OCI-LY3 (cell line): ENCODE measurements around the gene CLDN15.
"Not testable (repeated sequence)": the region's sequence is repeated elsewhere in the genome, so short reads cannot be mapped to it uniquely, and the experiment has no call there.

ENCODE experiments used
- H2AFZ ChIP-seq: fragments of 200-600, 300-600 bp; shearing (Covaris generic); 2 replicates; pipeline ENCODE4 v1.6.0; 2014; ENCODE audit warnings: antibody characterized with exemption, low read depth, low read length
- H3K27ac ChIP-seq: fragments of 200-600, 300-600 bp; sonication (generic); 2 replicates; pipeline ENCODE4 v1.5.1; 2014; ENCODE audit warnings: mild to moderate bottlenecking, low read length, moderate library complexity, mixed read lengths
- H3K27me3 ChIP-seq: fragments of 200-600, 300-600 bp; sonication (generic); 2 replicates; pipeline ENCODE4 v1.6.1; 2014; ENCODE audit warnings: low read depth, low read length, mixed read lengths
- H3K36me3 ChIP-seq: fragments of 200-600, 300-600 bp; sonication (generic); replicated peaks from 2 replicates; pipeline ENCODE3; 2014; ENCODE audit warnings: low read depth, low read length, mixed read lengths
- H3K4me1 ChIP-seq: fragments of 300-600, 200-600 bp; sonication (generic); 2 replicates; pipeline ENCODE4 v1.6.1; 2014; ENCODE audit warnings: low read length, mixed read lengths
- H3K4me2 ChIP-seq: fragments of 200-600, 300-600 bp; sonication (generic); 2 replicates; pipeline ENCODE4 v1.6.1; 2014; ENCODE audit warnings: low read length, mixed read lengths
- H3K4me3 ChIP-seq: fragments of 300-600, 200-600 bp; sonication (generic); 2 replicates; pipeline ENCODE4 v1.5.1; 2014; ENCODE audit warnings: antibody characterized with exemption, mild to moderate bottlenecking, low read length, moderate library complexity
- H3K79me2 ChIP-seq: fragments of 300-600, 200-600 bp; shearing (Covaris generic); 2 replicates; pipeline ENCODE4 v1.6.1; 2014; ENCODE audit warnings: mild to moderate bottlenecking, low read length, mixed read lengths
- H3K9ac ChIP-seq: fragments of 300-600, 200-600 bp; shearing (Covaris generic); 2 replicates; pipeline ENCODE4 v1.6.0; 2014; ENCODE audit warnings: mild to moderate bottlenecking, low read length, moderate library complexity
- H3K9me3 ChIP-seq: fragments of 200-600, 300-600 bp; shearing (Covaris generic); 2 replicates; pipeline ENCODE4 v1.6.1; 2014; ENCODE audit warnings: low read length, mixed read lengths; ENCODE audit not compliant: insufficient read depth
- H4K20me1 ChIP-seq: fragments of 200-600, 300-600 bp; sonication (generic); 2 replicates; pipeline ENCODE4 v1.6.1; 2016; ENCODE audit warnings: low read length, mixed read lengths; ENCODE audit not compliant: insufficient read depth
- EZH2phosphoT487 ChIP-seq: fragments of 200-600 bp; shearing (Covaris generic); IDR thresholded peaks from 2 replicates; pipeline ENCODE4 v1.6.1; 2018; ENCODE audit warnings: antibody characterized with exemption, mixed run types, low read depth
- TF ChIP-seq, protein P1 (sequence below): fragments of 200-600, 300-600 bp; sonication (generic); IDR thresholded peaks from 2 replicates; pipeline ENCODE4 v1.5.1; 2014; ENCODE audit warnings: antibody characterized with exemption, low read length, low read depth

The CLDN15 gene, protein sequence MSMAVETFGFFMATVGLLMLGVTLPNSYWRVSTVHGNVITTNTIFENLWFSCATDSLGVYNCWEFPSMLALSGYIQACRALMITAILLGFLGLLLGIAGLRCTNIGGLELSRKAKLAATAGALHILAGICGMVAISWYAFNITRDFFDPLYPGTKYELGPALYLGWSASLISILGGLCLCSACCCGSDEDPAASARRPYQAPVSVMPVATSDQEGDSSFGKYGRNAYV

GRCh38 chr7:101237206-101238067, at the start of gene CLDN15:
Gene CLDN15, minus strand, starts transcription at chr7:101237802. Its CDS starts 221 bp downstream, at chr7:101237581.
- Histone ChIP-seq H3K4me2 (no peak within 1 kb of the TSS), H3K4me1 (no peaks in the 10 kb centered on the region), H3K9ac (no peak within 1 kb of the TSS), H4K20me1 (no peaks in the 10 kb centered on the region), H3K27ac (no peak within 1 kb of the TSS), H2AFZ (no peak within 1 kb of the TSS), H3K9me3 (no peaks in the 10 kb centered on the region), H3K4me3 (no peak within 1 kb of the TSS), H3K27me3 (no peaks in the 10 kb centered on the region), H3K36me3 (no peaks in the 10 kb centered on the region), H3K79me2 (peaks cover 9% of the 10 kb centered on the region; the same call in 1 of the 2 replicates)
- no peak for TF ChIP-seq EZH2phosphoT487
- TF ChIP-seq, protein P1, sequence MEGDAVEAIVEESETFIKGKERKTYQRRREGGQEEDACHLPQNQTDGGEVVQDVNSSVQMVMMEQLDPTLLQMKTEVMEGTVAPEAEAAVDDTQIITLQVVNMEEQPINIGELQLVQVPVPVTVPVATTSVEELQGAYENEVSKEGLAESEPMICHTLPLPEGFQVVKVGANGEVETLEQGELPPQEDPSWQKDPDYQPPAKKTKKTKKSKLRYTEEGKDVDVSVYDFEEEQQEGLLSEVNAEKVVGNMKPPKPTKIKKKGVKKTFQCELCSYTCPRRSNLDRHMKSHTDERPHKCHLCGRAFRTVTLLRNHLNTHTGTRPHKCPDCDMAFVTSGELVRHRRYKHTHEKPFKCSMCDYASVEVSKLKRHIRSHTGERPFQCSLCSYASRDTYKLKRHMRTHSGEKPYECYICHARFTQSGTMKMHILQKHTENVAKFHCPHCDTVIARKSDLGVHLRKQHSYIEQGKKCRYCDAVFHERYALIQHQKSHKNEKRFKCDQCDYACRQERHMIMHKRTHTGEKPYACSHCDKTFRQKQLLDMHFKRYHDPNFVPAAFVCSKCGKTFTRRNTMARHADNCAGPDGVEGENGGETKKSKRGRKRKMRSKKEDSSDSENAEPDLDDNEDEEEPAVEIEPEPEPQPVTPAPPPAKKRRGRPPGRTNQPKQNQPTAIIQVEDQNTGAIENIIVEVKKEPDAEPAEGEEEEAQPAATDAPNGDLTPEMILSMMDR = no peak

DNA sequence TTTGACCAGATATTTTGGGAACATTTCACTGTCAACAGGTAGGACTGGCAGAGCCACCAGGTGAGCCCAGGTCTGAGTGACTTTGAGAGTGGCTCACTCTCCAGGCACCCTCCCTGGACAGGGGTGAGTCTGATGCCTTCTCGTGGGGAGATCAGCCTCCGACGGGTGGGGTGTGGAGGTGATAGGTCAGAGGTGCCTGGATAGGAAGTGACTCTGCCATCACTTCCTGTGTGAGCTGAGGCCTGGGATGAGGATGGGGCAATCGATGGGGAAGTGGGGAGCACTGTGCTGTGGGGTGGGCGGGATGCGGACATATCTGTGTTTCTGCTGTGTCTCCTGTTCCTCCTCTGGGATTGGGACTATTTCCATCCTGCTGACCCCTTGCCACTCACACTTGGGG, 49.4 kb upstream of the CLDN15 start:
- Histone ChIP-seq H3K9ac (no peak overlapping the region), H2AFZ (no peak overlapping the region), H3K4me3 (no peak overlapping the region), H4K20me1 (no peaks in the 10 kb centered on the region), H3K4me1 (peaks cover 5% of the 10 kb centered on the region; the same call in 1 of the 2 replicates), H3K4me2 (no peak overlapping the region), H3K27ac (no peak overlapping the region), H3K36me3 (no peaks in the 10 kb centered on the region), H3K79me2 (no peaks in the 10 kb centered on the region), H3K27me3 (peaks cover 12% of the 10 kb centered on the region), H3K9me3 (no peaks in the 10 kb centered on the region)
- TF ChIP-seq, protein P1 = no peak
- no peak for TF ChIP-seq EZH2phosphoT487

- peaks cover 12% of the 10 kb centered on the region for H3K27me3 ChIP-seq
- not testable (repeated sequence) for H3K4me3 ChIP-seq, H3K4me1 ChIP-seq, H4K20me1 ChIP-seq, H3K4me2 ChIP-seq, H3K27ac ChIP-seq, H3K79me2 ChIP-seq, H3K9ac ChIP-seq, H2AFZ ChIP-seq, H3K36me3 ChIP-seq, H3K9me3 ChIP-seq
Observed at GRCh38 chr7:101285880-101286279, 48.3 kb upstream of the CLDN15 start.

DNA sequence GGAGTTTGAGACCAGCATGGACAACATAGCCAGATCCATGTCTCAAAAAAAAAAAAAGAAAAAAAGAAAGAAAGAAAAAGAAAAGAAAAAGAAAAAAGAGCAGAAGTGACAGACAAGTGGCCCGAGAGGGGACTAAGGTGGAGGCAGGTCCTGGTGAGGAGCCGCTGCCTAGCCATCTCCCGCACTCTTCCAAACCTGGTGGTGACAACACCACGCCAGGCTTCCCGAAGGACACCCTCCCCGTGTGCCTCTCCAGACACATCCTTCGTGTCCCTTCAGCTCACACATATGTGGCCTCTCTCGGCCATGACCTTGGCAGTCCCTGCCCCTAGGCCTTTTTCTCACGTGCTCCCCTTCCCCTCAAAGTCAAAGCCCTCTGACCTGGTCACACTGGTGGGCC, 47.6 kb upstream of the CLDN15 start:
- Histone ChIP-seq H3K4me1 (peaks cover 5% of the 10 kb centered on the region; the same call in 1 of the 2 replicates), H3K36me3 (no peaks in the 10 kb centered on the region), H3K79me2 (no peaks in the 10 kb centered on the region), H3K4me2 (no peak overlapping the region), H3K4me3 (no peak overlapping the region), H3K9ac (no peak overlapping the region), H2AFZ (no peak overlapping the region), H3K27ac (no peak overlapping the region), H4K20me1 (no peaks in the 10 kb centered on the region), H3K27me3 (peaks cover 12% of the 10 kb centered on the region), H3K9me3 (no peaks in the 10 kb centered on the region)
- TF ChIP-seq, protein P1 = no peak
- no peak for TF ChIP-seq EZH2phosphoT487

GRCh38 chr7:101280912-101281311, 43.3 kb upstream of the CLDN15 start:
- not testable (repeated sequence) for H3K36me3 ChIP-seq, H3K9me3 ChIP-seq, H3K27me3 ChIP-seq, H4K20me1 ChIP-seq, H2AFZ ChIP-seq, H3K4me2 ChIP-seq, H3K9ac ChIP-seq, H3K4me1 ChIP-seq, H3K27ac ChIP-seq, H3K79me2 ChIP-seq, H3K4me3 ChIP-seq
